HS-5 (cell line): ENCODE results near the gene ZCCHC4.

ENCODE experiments used
- DNase-seq: peaks from one replicate; pipeline ENCODE4 v3.0.0-alpha.2; 2012; ENCODE audit warnings: low read depth

The ZCCHC4 gene

GRCh38 chr4:25377572-25378436 is 65.2 kb downstream of the ZCCHC4 start:
- no peak for DNase-seq

GRCh38 chr4:25378437-25378743 is 65.8 kb downstream of the ZCCHC4 start:
- no peak for DNase-seq

GRCh38 chr4:25379591-25379990 is 67.0 kb downstream of the ZCCHC4 start:
- DNase-seq: no peak

- no peak for DNase-seq
These were observed 71.1 kb downstream of the ZCCHC4 start for GRCh38 chr4:25383647-25384046.

GRCh38 chr4:25386926-25387325 is 74.4 kb downstream of the ZCCHC4 start:
- DNase-seq: no peak

- DNase-seq: no peak
These were observed 84.7 kb downstream of the ZCCHC4 start for GRCh38 chr4:25397305-25397704.

GRCh38 chr4:25399510-25399909 is 86.9 kb downstream of the ZCCHC4 start:
- DNase-seq: no peak

- DNase-seq: no peak
These were observed 88.5 kb downstream of the ZCCHC4 start for GRCh38 chr4:25401066-25401465.

- no peak for DNase-seq
These were observed 89.9 kb downstream of the ZCCHC4 start for GRCh38 chr4:25402521-25402920.

- DNase-seq: no peak
These were observed 91.1 kb downstream of the ZCCHC4 start for GRCh38 chr4:25403699-25404098.

- no peak for DNase-seq
These were observed 92.9 kb downstream of the ZCCHC4 start for GRCh38 chr4:25405453-25405852.

- no peak for DNase-seq
These were observed 93.6 kb downstream of the ZCCHC4 start for GRCh38 chr4:25406081-25406692.

- DNase-seq: no peak
These were observed 98.4 kb downstream of the ZCCHC4 start for GRCh38 chr4:25410820-25411529.

GRCh38 chr4:25413261-25413660 is 100.7 kb downstream of the ZCCHC4 start:
- DNase-seq: no peak

- DNase-seq: no peak
These were observed 104.4 kb downstream of the ZCCHC4 start for GRCh38 chr4:25417014-25417413.
